Activated CD8-positive, alpha-beta memory T cell treated with anti-CD3 and anti-CD28 coated beads, Interleukin-2, amount 50 U/mL, for 24 hours (primary cell): Measurements from ENCODE around the gene NOTCH2NLA.
"Not testable (repeated sequence)": the region's sequence is repeated elsewhere in the genome, so short reads cannot be mapped to it uniquely, and the experiment has no call there.

Source experiments
- DNase-seq: peaks from one replicate; pipeline ENCODE4 v3.0.0-alpha.2; 2020; ENCODE audit errors: extremely low read depth

Gene NOTCH2NLA

DNA sequence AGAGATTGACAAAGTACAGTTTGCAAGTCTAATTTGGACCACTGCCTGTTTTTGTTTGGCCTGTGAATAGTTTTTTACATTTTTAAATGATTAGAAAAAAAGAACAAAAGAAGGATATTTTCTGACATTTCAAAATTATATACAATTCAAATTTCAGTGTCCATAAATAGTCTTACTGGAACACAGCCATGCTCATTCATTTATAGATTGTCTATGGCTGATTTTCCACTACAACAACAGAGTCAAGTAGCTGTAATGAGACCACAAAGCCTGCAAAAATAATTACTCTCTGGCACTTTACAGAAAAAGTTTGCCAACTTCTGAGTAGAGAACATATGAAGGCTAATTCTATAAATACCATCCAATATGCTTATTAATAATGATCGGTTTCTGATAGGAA, 61.1 kb downstream of the NOTCH2NLA start:
- DNase-seq, result not testable (repeated sequence)

DNA sequence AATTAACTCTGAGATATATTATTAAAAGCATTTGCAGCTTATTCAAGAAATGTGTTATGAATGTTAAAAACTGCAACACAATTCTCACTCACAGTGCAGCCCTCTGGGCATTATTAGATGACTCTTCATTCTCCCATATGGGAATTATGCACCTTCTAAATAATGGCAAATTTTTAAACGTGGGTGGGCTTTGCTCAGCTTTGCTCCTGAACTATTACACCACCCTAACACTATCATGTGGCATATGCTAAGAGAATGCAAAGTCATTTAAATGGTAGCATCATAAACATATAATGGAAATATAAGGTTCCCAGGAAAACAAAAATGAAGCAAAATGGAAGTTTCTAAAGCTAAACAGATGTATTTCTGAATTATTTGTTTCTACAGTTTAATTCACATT, 61.5 kb downstream of the NOTCH2NLA start:
- DNase-seq, result not testable (repeated sequence)

DNA sequence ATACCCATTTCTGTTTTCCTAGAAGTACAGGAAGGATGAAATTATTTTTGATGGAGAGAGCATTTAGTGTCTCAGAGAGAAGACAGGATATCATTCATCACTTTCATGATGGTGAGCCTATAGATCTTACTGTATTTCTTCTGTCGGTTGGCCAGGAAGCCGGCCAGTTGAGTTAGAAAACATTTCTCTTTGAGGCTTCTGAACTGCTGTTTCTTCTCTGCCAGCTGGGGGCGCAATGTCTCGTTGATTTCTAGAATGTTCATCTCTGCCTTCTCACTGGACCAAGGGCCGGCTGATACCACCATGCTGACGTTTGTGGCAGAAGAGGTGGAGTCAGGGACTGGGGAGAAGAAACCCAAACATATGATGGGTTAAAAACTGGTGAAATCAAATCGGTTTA, 84.4 kb downstream of the NOTCH2NLA start, which contains the start of gene NBPF10:
Gene NBPF10, minus strand, starts transcription at position 340 of the 400 bp plus-strand sequence. Its CDS starts 35 bp downstream, at position 305.
- not testable (repeated sequence) for DNase-seq
